H1 (cell line): ENCODE data around the gene GPR157. TPM values are rescaled to one million over a fixed set of nuclear protein-coding genes. Genes with fewer than 3 reads are reported as not detected.

Experiments used
- BCL11A ChIP-seq, 2 experiments: IDR thresholded peaks; one replicate each; pipeline ENCODE4 v1.6.1; 2011; ENCODE audit warnings: low read depth in 2 of 2, low read length in 2 of 2, mild to moderate bottlenecking in 2 of 2
- KDM4A ChIP-seq: IDR thresholded peaks from one replicate; pipeline ENCODE4 v1.7.1; 2012; ENCODE audit warnings: low read depth, mild to moderate bottlenecking, moderate library complexity, low read length, inconsistent platforms; ENCODE audit not compliant: severe bottlenecking
- KDM5A ChIP-seq: fragments of 200-600 bp; IDR thresholded peaks from 2 replicates; pipeline ENCODE4 v1.7.1; 2012; ENCODE audit warnings: mild to moderate bottlenecking, low read length, inconsistent platforms, mixed read lengths
- SAP30 ChIP-seq: fragments of 300-600 bp; sonication (generic); IDR thresholded peaks from 2 replicates; pipeline ENCODE4 v1.7.1; 2012; ENCODE audit warnings: low read length, moderate library complexity, mild to moderate bottlenecking, inconsistent platforms; ENCODE audit not compliant: insufficient read depth, insufficient replicate concordance
- SIRT6 ChIP-seq: IDR thresholded peaks from one replicate; pipeline ENCODE4 v1.7.1; 2012; ENCODE audit warnings: low read length, inconsistent platforms
- polyA plus RNA-seq, 7 experiments: library from polyadenylated mRNA; depleted of rRNA in 3 of 7; stranded (reverse) in 5 of 7; unstranded in 2 of 7; fragments of >200 nt in 5 of 7; fragments of 200-250 nt in 2 of 7; gene quantifications; 1 replicate in 5 of 7; 2 replicates in 1 of 7; 4 replicates in 1 of 7; pipeline versions ENCODE4 v1.2.1 to v1.2.3, GENCODE V29; 2011 to 2013; ENCODE audit warnings: missing spikeins in 2 of 7, mixed read lengths in 2 of 7
- total RNA-seq: library from RNA; stranded (reverse); fragmentation: NEBNext Ultra II Directional; extraction: Animal tissue kit (Norgen Biotek cat#: 25700); gene quantifications from 2 replicates; pipeline ENCODE4 v1.2.1, GENCODE V29; 2021
- TF ChIP-seq, protein P1 (sequence below), 3 experiments: IDR thresholded peaks; 1 replicate in 2 of 3; 2 replicates in 1 of 3; pipeline versions ENCODE4 v1.5.1 to v1.6.1; 2011; ENCODE audit warnings: low read length in 3 of 3, mild to moderate bottlenecking in 3 of 3, inconsistent platforms in 2 of 3, low read depth in 1 of 3, moderate library complexity in 1 of 3; ENCODE audit not compliant: insufficient read depth in 1 of 3; ENCODE audit errors: control extremely low read depth in 1 of 3

GPR157 gene
- total and polyA plus RNA-seq, 2 of the 8 experiments (the other 6 are each of a cell fraction or from before 2014, with no cell fraction given), result 1.0 to 11.0 TPM

DNA sequence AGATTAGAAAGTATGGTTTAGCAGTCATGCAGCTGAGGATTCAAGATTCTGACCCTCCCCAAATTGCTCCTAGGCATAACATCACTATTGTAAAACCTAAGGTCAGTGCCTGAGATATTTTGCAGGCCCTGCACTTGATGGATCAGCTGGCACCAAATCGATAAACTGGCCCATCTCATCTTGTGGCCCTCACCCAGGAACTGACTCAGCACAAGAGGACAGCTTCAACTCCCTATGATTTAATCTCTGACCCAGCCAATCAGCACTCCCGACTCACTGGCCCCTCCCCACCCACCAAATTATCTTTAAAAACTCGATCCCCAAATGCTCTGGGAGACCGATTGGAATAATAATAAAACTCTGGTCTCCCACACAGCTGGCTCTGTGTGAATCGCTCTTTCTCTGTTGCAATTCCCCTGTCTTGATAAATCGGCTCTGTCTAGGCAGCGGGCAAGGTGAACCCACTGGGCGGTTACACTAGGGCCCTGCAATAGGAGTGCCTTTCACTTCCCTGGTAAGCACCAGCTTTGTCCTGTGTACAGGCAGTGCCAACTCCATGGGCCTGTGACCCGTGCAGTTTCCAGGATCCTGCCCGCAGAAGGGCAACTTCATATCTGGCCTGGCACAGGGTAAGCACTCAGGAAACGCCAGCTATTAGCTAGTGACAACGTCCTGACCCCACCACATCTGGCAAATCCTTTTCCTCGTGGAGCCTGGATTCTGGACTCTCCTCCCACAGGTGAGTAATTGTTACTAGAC lies 30.8 kb downstream of the GPR157 start (continued):
- TF ChIP-seq, protein P1, sequence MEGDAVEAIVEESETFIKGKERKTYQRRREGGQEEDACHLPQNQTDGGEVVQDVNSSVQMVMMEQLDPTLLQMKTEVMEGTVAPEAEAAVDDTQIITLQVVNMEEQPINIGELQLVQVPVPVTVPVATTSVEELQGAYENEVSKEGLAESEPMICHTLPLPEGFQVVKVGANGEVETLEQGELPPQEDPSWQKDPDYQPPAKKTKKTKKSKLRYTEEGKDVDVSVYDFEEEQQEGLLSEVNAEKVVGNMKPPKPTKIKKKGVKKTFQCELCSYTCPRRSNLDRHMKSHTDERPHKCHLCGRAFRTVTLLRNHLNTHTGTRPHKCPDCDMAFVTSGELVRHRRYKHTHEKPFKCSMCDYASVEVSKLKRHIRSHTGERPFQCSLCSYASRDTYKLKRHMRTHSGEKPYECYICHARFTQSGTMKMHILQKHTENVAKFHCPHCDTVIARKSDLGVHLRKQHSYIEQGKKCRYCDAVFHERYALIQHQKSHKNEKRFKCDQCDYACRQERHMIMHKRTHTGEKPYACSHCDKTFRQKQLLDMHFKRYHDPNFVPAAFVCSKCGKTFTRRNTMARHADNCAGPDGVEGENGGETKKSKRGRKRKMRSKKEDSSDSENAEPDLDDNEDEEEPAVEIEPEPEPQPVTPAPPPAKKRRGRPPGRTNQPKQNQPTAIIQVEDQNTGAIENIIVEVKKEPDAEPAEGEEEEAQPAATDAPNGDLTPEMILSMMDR (IDR thresholded peaks at IDR 0.05; ENCODE audit: control extremely low read depth in 1 of 3, insufficient read depth in 1 of 3, low read depth in 1 of 3, low read length in 3 of 3), result no peak
- TF ChIP-seq SIRT6, result no peak
- TF ChIP-seq SAP30, result no peak
- no peak for TF ChIP-seq BCL11A (IDR thresholded peaks at IDR 0.05; ENCODE audit: low read depth in 2 of 2, low read length in 2 of 2)
- no peak for TF ChIP-seq KDM4A
- no peak for TF ChIP-seq KDM5A
